Measurements from ENCODE around the gene WDR62.

WDR62 gene

DNA sequence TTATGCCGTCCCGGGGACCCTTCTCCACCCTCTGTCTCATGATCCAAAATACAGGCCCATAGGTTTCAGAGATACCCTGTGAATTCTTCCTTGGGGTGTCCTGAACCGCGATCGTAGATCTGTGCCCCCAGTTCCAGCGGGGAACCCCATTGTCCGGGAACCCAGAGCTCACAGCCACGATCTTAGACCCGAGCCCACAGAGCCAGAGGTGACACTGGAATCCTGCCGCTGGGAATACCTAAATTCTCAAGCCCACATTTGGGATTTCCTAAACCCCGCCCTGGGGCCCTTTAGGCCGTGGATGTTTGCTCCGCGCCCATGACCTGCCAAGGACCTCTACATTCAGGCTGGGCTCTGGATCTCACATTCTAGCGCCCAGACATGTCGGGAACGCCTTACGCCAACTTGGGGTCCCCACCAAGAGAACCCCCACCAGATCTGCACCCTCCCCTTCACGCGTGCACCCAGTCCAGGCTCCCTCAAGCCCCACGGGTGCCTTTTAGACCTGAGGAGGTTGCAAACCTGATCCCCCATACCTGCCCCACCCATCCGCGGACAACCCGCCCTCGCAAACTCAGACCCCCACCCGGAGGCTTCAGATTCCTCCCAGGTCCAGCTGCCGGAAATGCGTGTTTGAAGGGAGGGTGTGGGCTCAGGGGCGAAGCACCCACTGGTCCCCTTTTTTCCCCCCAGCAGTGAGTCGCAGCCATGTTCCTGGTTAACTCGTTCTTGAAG is 85.8 kb downstream of the WDR62 start:
- peak; percentile 19 for DNase-seq (ENCODE audit: low read depth)

DNA sequence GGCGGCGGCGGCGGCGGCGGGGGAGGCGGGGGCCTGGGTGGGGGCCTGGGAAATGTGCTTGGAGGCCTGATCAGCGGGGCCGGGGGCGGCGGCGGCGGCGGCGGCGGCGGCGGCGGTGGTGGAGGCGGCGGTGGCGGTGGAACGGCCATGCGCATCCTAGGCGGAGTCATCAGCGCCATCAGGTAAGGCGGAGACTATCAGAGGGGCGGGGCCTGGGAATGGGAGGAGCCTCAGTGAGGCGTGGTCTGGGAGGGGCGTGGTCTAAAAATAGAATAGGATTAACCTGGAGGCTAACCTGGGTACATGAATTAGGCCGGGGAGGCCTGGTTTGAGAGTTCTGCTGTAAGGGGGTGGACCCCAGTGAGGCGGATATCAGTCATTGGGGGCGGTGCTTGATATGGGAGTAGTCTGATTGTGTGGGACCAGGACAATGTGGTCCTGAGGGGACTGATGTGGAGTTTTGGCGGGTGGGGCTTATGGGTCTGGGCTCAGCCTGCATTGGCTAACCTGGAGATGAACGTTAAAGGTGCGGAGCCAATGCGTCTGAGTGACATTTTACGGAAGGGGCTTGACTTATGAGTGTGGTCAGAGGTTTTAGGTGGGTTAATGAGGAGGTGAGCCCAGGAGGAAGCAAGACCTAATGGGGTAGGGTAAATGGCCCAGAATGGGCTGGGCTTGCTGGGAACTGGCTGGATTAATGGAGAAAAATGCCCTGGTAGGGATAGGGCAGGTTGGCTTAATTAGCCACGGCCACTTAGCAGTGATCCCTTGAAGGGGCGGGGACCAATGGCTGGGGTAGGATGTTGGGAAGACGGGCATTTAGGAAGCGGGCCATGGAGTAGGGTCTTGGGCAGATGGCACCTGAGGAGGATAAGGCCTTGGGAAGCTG is 86.6 kb downstream of the WDR62 start:
- DNase-seq (ENCODE audit: low read depth), result peak; percentile 78

DNA sequence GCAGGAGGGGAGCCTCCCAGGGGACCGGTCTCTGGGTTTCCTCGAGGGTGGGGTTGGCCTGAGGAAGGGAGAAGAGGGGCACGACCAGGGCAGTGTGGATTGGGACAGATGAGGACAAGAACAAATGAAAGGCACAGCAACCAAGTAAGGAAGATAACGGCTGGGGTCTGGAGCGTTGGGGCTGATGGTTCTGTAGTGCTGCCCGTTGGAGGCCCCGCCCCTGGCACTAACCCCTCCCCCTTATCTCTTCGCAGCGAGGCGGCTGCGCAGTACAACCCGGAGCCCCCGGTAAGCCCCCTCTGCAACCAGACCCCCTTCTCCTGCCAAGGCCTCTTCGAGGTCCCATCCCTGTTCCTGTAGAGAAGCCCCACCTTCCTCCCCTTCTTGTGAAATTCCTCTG is 87.3 kb downstream of the WDR62 start:
- DNase-seq (ENCODE audit: low read depth), result no peak

DNA sequence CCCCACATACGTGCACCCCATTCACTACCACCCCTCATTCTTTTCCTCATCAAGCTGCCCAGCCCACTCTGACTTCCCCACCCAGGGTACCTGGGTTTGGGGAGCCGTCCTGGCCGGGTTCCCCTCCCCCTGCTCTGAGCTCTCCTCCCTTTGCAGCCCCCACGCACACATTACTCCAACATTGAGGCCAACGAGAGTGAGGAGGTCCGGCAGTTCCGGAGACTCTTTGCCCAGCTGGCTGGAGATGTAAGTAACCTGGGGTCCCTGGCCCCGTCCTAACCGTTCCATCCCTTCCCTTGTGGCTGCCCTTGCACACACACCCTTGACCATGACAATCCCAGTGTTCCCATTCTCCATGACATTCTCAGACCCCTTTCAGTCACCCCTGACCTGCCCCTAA is 87.8 kb downstream of the WDR62 start:
- no peak for DNase-seq (ENCODE audit: low read depth)

DNA sequence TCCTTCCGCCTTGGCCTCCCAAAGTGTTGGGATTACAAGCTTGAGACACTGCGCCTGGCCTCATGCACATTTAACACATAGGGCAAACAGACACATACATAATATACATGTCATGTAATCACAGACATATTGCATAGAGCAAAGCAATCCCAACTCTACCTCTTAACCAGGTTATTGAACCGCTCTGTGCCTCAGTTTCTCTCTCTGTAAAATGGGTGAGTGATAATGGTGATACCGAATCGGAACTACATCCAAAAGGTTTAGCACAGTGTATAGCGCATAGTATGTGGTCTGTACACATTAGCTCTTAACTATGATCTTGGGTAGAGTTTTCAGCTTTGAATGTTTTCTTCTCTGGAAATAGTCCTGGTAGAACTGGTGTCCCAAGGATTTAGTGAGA is 89.9 kb downstream of the WDR62 start:
- no peak for DNase-seq (ENCODE audit: low read depth)

DNA sequence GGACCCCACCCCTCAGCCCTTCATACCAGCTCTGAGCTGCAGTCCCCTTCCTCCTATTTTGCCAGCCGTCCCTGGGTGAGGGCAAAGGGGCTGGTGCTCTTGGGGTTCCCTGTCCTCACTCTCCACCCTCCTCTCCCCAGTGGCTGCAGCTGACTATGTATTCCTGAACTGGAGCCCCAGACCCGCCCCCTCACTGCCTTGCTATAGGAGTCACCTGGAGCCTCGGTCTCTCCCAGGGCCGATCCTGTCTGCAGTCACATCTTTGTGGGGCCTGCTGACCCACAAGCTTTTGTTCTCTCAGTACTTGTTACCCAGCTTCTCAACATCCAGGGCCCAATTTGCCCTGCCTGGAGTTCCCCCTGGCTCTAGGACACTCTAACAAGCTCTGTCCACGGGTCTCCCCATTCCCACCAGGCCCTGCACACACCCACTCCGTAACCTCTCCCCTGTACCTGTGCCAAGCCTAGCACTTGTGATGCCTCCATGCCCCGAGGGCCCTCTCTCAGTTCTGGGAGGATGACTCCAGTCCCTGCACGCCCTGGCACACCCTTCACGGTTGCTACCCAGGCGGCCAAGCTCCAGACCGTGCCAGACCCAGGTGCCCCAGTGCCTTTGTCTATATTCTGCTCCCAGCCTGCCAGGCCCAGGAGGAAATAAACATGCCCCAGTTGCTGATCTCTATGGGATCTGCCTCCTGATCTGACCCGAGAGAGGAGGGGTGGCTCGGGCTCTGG is 95.1 kb downstream of the WDR62 start:
- DNase-seq (ENCODE audit: low read depth), result no peak

DNA sequence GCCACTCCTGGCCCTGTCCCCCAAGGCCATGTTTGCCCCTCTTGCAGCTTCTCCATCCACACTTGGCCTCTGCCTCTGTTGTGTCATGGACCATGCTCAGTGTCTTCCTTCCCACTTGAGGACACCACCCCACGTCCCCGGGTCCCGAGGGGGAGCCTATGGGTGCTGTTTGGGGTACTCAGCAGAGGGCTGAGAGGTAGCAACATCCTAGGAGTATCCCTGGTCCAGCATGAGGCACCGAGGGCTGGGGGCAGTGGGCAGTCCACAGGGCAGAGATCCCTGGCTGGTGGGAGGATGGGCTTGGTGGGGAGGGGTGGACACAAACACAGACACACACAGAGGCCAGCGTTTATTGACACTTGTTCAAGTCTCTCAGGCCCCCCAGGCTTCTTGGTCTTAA is 95.9 kb downstream of the WDR62 start:
- no peak for DNase-seq (ENCODE audit: low read depth)

DNA sequence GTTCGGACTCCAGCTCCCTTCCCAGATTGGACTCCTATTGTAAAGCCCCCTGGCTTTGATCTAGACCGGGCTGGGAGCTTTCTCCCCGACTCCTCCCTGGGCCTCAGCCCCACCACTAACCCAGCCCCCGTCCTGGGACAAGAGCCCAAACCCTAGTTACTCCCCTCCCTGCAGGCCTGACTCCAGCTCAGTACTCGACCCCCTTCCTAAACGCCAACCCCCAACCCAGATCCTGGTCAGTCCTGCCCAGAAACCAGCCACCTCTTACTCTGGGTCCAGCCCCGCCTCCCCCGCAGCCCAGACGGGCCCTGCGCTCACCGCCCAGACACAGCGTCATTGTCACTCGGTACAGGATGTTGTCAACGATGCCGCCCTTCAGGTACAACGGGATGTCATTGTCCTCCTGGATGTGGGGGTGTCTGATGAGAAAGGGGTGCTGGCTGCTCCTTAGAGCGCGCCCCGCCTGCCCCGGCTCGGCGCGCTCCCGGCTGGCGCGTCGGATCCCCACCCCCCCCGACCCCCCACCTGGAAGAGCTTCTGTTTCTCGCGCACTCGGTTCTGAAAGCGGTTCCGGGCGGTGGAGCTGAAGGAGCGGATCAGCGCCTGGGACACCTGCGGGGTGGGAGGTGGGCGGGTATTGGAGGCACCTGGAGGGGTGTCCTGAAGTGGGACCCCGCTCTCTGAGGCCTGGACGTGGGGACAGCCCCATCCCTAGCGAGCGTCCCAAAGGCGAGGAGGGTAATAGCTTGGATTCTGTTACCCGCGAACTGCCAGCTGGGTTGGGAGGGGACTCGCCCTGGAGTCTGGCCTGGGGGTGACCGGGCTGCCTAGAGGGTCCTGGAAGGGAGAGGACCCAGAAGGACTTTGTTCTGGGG is 96.7 kb downstream of the WDR62 start:
- no peak for DNase-seq (ENCODE audit: low read depth)

DNA sequence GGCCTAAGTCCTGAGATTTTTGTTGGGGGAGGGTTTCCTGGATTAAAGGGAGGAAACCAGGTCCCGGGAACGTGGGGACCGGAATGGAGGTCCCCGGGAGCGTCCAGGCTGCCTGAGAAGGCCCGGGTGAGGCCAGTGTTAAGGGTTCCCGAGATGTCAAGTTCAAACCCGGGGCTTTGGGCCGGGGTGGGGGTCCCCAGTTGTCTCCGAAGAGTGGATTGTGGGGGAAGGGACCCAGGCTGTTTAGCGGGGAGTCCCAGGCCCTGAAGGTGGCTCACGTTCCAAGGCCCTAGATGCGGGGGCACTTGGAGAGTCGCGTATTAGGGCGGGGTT is 97.3 kb downstream of the WDR62 start:
- DNase-seq (ENCODE audit: low read depth), result no peak

DNA sequence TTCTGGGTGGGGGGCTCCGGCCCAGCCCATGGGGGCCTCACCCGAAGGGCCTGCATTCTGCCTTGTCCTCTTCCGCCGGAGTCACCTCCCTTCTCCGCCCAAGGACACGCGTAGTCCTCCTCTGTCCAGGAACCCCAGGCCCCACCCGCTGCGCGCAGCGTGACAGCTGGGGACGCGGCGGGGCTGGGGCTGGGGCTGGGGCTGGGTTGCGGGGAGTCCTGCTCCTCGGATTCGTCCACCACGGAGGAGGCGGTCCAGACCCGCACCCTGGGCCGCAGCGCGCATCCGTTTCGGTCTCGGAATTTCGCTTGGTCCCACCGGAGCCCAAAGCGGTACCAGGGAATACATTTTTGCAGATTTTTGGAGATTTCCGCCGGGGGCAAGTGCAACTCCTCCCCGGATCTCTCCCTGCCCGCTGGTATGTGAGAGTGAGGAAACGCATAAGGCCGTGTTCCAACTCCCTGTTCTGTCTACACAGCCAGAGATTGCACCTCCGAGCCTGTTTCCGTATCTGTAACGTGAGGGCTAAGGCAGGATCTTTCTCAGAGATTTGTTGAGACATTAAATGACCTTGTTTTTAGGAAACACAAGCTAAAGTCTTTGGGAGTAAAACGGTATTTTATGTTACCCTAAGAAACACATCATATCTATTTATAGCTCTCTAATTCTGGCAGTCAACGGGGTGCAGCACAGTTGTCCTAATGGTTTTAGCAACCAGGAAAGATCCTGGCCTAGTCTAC is 97.8 kb downstream of the WDR62 start, which contains the start of gene COX7A1:
Gene COX7A1, minus strand, starts transcription at position 96 of the 740 bp plus-strand sequence. Its CDS starts 40 bp downstream, at position 56.
- no peak for DNase-seq (ENCODE audit: low read depth)

DNA sequence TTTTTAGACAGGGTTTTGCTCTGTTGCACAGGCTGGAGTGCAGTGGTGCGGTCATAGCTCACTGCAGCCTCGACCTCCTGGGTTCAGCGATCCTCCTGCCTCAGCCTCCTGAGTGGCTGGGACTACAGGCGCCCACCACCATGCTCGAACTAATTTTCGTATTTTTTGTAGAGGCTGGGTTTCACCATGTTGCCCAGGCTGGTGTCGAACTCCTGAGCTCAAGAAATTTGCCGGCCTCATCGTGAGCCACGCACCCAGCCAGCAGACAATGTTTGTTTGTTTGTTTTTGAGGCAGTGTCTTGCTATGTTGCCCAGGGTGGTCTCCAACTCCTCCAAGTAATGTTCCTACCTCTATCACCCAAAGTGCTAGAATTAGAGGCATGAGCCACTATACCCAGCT is 98.4 kb downstream of the WDR62 start:
- DNase-seq (ENCODE audit: low read depth), result no peak

Data from stimulated activated CD8-positive, alpha-beta memory T cell treated with anti-CD3 and anti-CD28 coated beads, Interleukin-4, amount 100 ng/mL, for 24 hours (primary cell).